CD4-positive, alpha-beta T cell treated with Interleukin-2 at 100 ng/mL for 4 hours (primary cell): ENCODE measurements around the gene MARK4.

Experiments used
- DNase-seq: peaks from one replicate; pipeline ENCODE4 v3.0.0-alpha.2; 2020; ENCODE audit warnings: low spot score

Gene MARK4

GRCh38 chr19:45273521-45273855 lies 22.4 kb downstream of the MARK4 start:
- DNase-seq: no peak

GRCh38 chr19:45275370-45275971 lies 24.4 kb downstream of the MARK4 start:
- DNase-seq: no peak

- DNase-seq: no peak
Measured at GRCh38 chr19:45276284-45276687, 25.2 kb downstream of the MARK4 start.

- DNase-seq: no peak
Measured at GRCh38 chr19:45278087-45278486, 27.0 kb downstream of the MARK4 start.

- no peak for DNase-seq
Measured at GRCh38 chr19:45279587-45280192, 28.6 kb downstream of the MARK4 start.

- DNase-seq: no peak
Measured at GRCh38 chr19:45280471-45280961, 29.4 kb downstream of the MARK4 start.

GRCh38 chr19:45283443-45284033 lies 32.5 kb downstream of the MARK4 start:
- no peak for DNase-seq

- no peak for DNase-seq
Measured at GRCh38 chr19:45290381-45290931, 39.4 kb downstream of the MARK4 start.

GRCh38 chr19:45291834-45292233 lies 40.8 kb downstream of the MARK4 start:
- no peak for DNase-seq

GRCh38 chr19:45293682-45294081 lies 42.6 kb downstream of the MARK4 start:
- DNase-seq: no peak

- no peak for DNase-seq
Measured at GRCh38 chr19:45294291-45295029, 43.4 kb downstream of the MARK4 start.

GRCh38 chr19:45295873-45296272 lies 44.8 kb downstream of the MARK4 start:
- DNase-seq: no peak

- no peak for DNase-seq
Measured at GRCh38 chr19:45296355-45296754, 45.3 kb downstream of the MARK4 start.

- DNase-seq: no peak
Measured at GRCh38 chr19:45297674-45298073, 46.6 kb downstream of the MARK4 start.

GRCh38 chr19:45298264-45298663 lies 47.2 kb downstream of the MARK4 start:
- no peak for DNase-seq

- DNase-seq: no peak
Measured at GRCh38 chr19:45299719-45300118, 48.6 kb downstream of the MARK4 start.

GRCh38 chr19:45302416-45302815 lies 51.3 kb downstream of the MARK4 start:
- no peak for DNase-seq

- no peak for DNase-seq
Measured at GRCh38 chr19:45303269-45304060, 52.4 kb downstream of the MARK4 start.

GRCh38 chr19:45304141-45304926 lies 53.3 kb downstream of the MARK4 start:
- no peak for DNase-seq

- DNase-seq: no peak
Measured at GRCh38 chr19:45305007-45305406, 53.9 kb downstream of the MARK4 start.

GRCh38 chr19:45305421-45305820 lies 54.4 kb downstream of the MARK4 start:
- no peak for DNase-seq
